Muscle layer of colon (tissue), 2 donors: ENCODE measurements around the gene PCDHGA10.
"Not testable (repeated sequence)": the region's sequence is repeated elsewhere in the genome, so short reads cannot be mapped to it uniquely, and the experiment has no call there.

Experiments used
- H3K27ac ChIP-seq: one replicate; pipeline ENCODE4 v1.7.0; 2013; ENCODE audit warnings: low read depth, mild to moderate bottlenecking, low read length, moderate library complexity
- H3K27me3 ChIP-seq, 2 donors: one replicate each; pipeline ENCODE4 v1.7.0; 2013; ENCODE audit warnings: low read length in 2 of 2, mild to moderate bottlenecking in 2 of 2; ENCODE audit not compliant: insufficient read depth in 2 of 2, control insufficient read depth in 1 of 2
- H3K36me3 ChIP-seq: one replicate; pipeline ENCODE4 v1.7.0; 2013; ENCODE audit warnings: mild to moderate bottlenecking, low read length; ENCODE audit not compliant: insufficient read depth
- H3K4me1 ChIP-seq: one replicate; pipeline ENCODE4 v1.7.0; 2013; ENCODE audit warnings: mild to moderate bottlenecking, low read length; ENCODE audit not compliant: insufficient read depth
- H3K4me3 ChIP-seq, 2 donors: one replicate each; pipeline ENCODE4 v1.7.0; 2013; ENCODE audit warnings: low read length in 2 of 2, low read depth in 1 of 2, mild to moderate bottlenecking in 1 of 2, moderate library complexity in 1 of 2
- H3K9ac ChIP-seq: one replicate; pipeline ENCODE4 v1.7.0; 2013; ENCODE audit warnings: low read length
- H3K9me3 ChIP-seq: one replicate; pipeline ENCODE4 v1.7.0; 2013; ENCODE audit warnings: mild to moderate bottlenecking, low read length
- donor health status: abdominal sarcoma.
- donor health status: Adenocarcinoma of cecum.

The PCDHGA10 gene

GRCh38 chr5:141432726-141433125 lies 19.9 kb downstream of the PCDHGA10 start:
- H3K27me3 ChIP-seq, H3K4me1 ChIP-seq, H3K27ac ChIP-seq, H3K36me3 ChIP-seq, H3K9ac ChIP-seq: not testable (repeated sequence)
- H3K9me3 ChIP-seq, result peaks cover 52% of the 10 kb centered on the region
- peak overlapping the region in 1 of 2 donors; percentile 14 for H3K4me3 ChIP-seq

- no peak overlapping the region for H3K27ac ChIP-seq
- no peaks in the 10 kb centered on the region for H3K36me3 ChIP-seq
- no peak overlapping the region for H3K9ac ChIP-seq
- H3K27me3 ChIP-seq, result no peaks in the 10 kb centered on the region
- no peak overlapping the region for H3K4me3 ChIP-seq
- H3K9me3 ChIP-seq, result peaks cover 47% of the 10 kb centered on the region
- H3K4me1 ChIP-seq, result no peaks in the 10 kb centered on the region
Measured at GRCh38 chr5:141434006-141434405, 21.2 kb downstream of the PCDHGA10 start.

- peaks cover 37% of the 10 kb centered on the region for H3K9me3 ChIP-seq
- H3K4me1 ChIP-seq, result no peaks in the 10 kb centered on the region
- no peak overlapping the region for H3K27ac ChIP-seq
- no peak overlapping the region for H3K9ac ChIP-seq
- no peak overlapping the region for H3K4me3 ChIP-seq
- no peaks in the 10 kb centered on the region for H3K27me3 ChIP-seq
- H3K36me3 ChIP-seq, result no peaks in the 10 kb centered on the region
Measured at GRCh38 chr5:141437221-141437620, 24.4 kb downstream of the PCDHGA10 start.

GRCh38 chr5:141439411-141440141 lies 26.8 kb downstream of the PCDHGA10 start:
- no peak overlapping the region for H3K9ac ChIP-seq
- H3K27me3 ChIP-seq, result no peaks in the 10 kb centered on the region
- no peaks in the 10 kb centered on the region for H3K4me1 ChIP-seq
- no peak overlapping the region for H3K27ac ChIP-seq
- H3K4me3 ChIP-seq, result peak overlapping the region in 1 of 2 donors; percentile 1
- no peaks in the 10 kb centered on the region for H3K36me3 ChIP-seq
- H3K9me3 ChIP-seq, result peaks cover 22% of the 10 kb centered on the region

GRCh38 chr5:141440341-141440740 lies 27.6 kb downstream of the PCDHGA10 start:
- H3K4me1 ChIP-seq, result no peaks in the 10 kb centered on the region
- H3K36me3 ChIP-seq, result no peaks in the 10 kb centered on the region
- peaks cover 22% of the 10 kb centered on the region for H3K9me3 ChIP-seq
- H3K4me3 ChIP-seq, result no peak overlapping the region
- H3K27ac ChIP-seq, result no peak overlapping the region
- H3K27me3 ChIP-seq, result no peaks in the 10 kb centered on the region
- H3K9ac ChIP-seq, result no peak overlapping the region

GRCh38 chr5:141441571-141442170 lies 28.9 kb downstream of the PCDHGA10 start:
- Histone ChIP-seq H3K27ac (no peak overlapping the region), H3K9ac (no peak overlapping the region), H3K36me3 (no peaks in the 10 kb centered on the region), H3K4me1 (no peaks in the 10 kb centered on the region), H3K9me3 (peaks cover 18% of the 10 kb centered on the region), H3K4me3 (no peak overlapping the region), H3K27me3 (no peaks in the 10 kb centered on the region)

- no peaks in the 10 kb centered on the region for H3K27me3 ChIP-seq
- no peaks in the 10 kb centered on the region for H3K36me3 ChIP-seq
- no peak overlapping the region for H3K4me3 ChIP-seq
- H3K9me3 ChIP-seq, result no peaks in the 10 kb centered on the region
- no peak overlapping the region for H3K9ac ChIP-seq
- H3K27ac ChIP-seq, result no peak overlapping the region
- H3K4me1 ChIP-seq, result no peaks in the 10 kb centered on the region
Measured at GRCh38 chr5:141465351-141465750, 52.6 kb downstream of the PCDHGA10 start.
